ENCODE results near the gene FER. TPM values are rescaled to one million over a fixed set of nuclear protein-coding genes. Genes with fewer than 3 reads are reported as not detected.

The FER gene

Small RNA genes lying within 50 kb of the gene (small RNA-seq; reads per million reads assigned to genes)
- gene AC109481.1 (ENCODE audit: low read depth) (not detected), gene RF00019 (ENCODE audit: low read depth) (not detected), gene RNU6-47P (ENCODE audit: low read depth) (not detected)

Data from mesenchymal stem cell (in vitro differentiated cells and primary cell).